IMR-90 (cell line): ENCODE data around the gene TPMT.

ENCODE experiments used
- CEBPB ChIP-seq: IDR thresholded peaks from 2 replicates; pipeline ENCODE4 v1.6.1; 2012; ENCODE audit warnings: low read depth, low read length, improper control_type of control experiment
- CHD1 ChIP-seq: IDR thresholded peaks from 2 replicates; pipeline ENCODE4 v1.6.1; 2012; ENCODE audit warnings: low read depth, low read length, improper control_type of control experiment
- MAFK ChIP-seq: IDR thresholded peaks from 2 replicates; pipeline ENCODE4 v1.6.1; 2012; ENCODE audit warnings: low read depth, low read length, improper control_type of control experiment
- MAZ ChIP-seq: IDR thresholded peaks from 2 replicates; pipeline ENCODE4 v1.6.1; 2012; ENCODE audit warnings: low read depth, mild to moderate bottlenecking, low read length, improper control_type of control experiment, moderate library complexity, borderline replicate concordance
- MXI1 ChIP-seq: IDR thresholded peaks from 2 replicates; pipeline ENCODE4 v1.6.1; 2012; ENCODE audit warnings: low read depth, mild to moderate bottlenecking, low read length, moderate library complexity, borderline replicate concordance
- NFE2L2 ChIP-seq: fragments of 150-350 bp; IDR thresholded peaks from 2 replicates; pipeline ENCODE4 v1.6.1; 2016; ENCODE audit warnings: low read depth, mild to moderate bottlenecking, low read length
- POLR2A ChIP-seq: IDR thresholded peaks from 2 replicates; pipeline ENCODE4 v1.6.1; 2012; ENCODE audit warnings: mild to moderate bottlenecking, low read depth, low read length
- RAD21 ChIP-seq: IDR thresholded peaks from 2 replicates; pipeline ENCODE4 v1.6.1; 2012; ENCODE audit warnings: low read length, improper control_type of control experiment
- RCOR1 ChIP-seq: IDR thresholded peaks from 2 replicates; pipeline ENCODE4 v1.6.1; 2012; ENCODE audit warnings: mild to moderate bottlenecking, low read length, improper control_type of control experiment; ENCODE audit not compliant: insufficient replicate concordance
- RFX5 ChIP-seq: IDR thresholded peaks from 2 replicates; pipeline ENCODE4 v1.8.0; 2012; ENCODE audit warnings: low read depth, mild to moderate bottlenecking, low read length, moderate library complexity
- TF ChIP-seq, protein P1 (sequence below): conservative IDR thresholded peaks from 2 replicates; pipeline ENCODE4 v1.5.1; 2012; ENCODE audit warnings: mild to moderate bottlenecking, low read depth, low read length, improper control_type of control experiment
- TF ChIP-seq, protein P2 (sequence below): fragments of 150-350 bp; IDR thresholded peaks from 2 replicates; pipeline ENCODE4 v1.6.1; 2017; ENCODE audit warnings: mild to moderate bottlenecking, antibody characterized with exemption, low read length, low read depth
- TF ChIP-seq, protein P3 (sequence below): fragments of 150-350 bp; IDR thresholded peaks from 2 replicates; pipeline ENCODE4 v1.6.1; 2016; ENCODE audit warnings: low read depth, mild to moderate bottlenecking, low read length, moderate library complexity, borderline replicate concordance

DNA sequence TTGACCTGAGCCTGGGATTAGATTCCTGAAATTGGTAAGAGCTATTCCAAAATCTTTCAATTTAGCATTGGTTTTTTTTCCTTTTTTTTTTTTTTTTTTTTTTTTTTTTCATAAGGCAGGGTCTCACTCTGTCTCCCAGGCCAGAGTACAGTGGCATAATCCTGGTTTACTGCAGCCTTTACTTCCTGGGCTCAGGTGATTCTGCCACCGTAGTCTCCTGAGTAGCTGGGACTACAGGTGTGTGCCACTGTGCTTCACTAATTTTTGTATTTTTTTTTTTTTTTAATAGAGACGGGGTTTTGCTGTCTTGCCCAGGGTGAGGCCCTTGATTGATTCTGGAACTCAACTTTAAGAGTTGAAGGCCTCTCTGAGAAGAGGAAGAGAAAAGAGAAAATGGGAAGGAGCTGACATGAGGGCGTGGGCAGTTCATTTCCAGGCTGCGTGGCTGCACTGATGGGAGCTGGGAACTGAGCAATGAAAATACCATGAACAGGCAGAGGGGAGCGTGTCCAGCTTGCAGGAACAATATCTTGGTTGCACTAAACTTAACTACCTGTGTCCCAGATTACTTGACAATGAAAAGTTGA is 25.0 kb upstream of the TPMT start:
- TF ChIP-seq, protein P1, sequence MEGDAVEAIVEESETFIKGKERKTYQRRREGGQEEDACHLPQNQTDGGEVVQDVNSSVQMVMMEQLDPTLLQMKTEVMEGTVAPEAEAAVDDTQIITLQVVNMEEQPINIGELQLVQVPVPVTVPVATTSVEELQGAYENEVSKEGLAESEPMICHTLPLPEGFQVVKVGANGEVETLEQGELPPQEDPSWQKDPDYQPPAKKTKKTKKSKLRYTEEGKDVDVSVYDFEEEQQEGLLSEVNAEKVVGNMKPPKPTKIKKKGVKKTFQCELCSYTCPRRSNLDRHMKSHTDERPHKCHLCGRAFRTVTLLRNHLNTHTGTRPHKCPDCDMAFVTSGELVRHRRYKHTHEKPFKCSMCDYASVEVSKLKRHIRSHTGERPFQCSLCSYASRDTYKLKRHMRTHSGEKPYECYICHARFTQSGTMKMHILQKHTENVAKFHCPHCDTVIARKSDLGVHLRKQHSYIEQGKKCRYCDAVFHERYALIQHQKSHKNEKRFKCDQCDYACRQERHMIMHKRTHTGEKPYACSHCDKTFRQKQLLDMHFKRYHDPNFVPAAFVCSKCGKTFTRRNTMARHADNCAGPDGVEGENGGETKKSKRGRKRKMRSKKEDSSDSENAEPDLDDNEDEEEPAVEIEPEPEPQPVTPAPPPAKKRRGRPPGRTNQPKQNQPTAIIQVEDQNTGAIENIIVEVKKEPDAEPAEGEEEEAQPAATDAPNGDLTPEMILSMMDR = no peak
- TF ChIP-seq RFX5 (no peak), POLR2A (no peak), MXI1 (no peak), NFE2L2 (no peak), MAFK (no peak), RCOR1 (no peak), MAZ (no peak), RAD21 (no peak), CHD1 (no peak), CEBPB (no peak)
- TF ChIP-seq, protein P2, sequence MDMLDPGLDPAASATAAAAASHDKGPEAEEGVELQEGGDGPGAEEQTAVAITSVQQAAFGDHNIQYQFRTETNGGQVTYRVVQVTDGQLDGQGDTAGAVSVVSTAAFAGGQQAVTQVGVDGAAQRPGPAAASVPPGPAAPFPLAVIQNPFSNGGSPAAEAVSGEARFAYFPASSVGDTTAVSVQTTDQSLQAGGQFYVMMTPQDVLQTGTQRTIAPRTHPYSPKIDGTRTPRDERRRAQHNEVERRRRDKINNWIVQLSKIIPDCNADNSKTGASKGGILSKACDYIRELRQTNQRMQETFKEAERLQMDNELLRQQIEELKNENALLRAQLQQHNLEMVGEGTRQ = no peak
- TF ChIP-seq, protein P3, sequence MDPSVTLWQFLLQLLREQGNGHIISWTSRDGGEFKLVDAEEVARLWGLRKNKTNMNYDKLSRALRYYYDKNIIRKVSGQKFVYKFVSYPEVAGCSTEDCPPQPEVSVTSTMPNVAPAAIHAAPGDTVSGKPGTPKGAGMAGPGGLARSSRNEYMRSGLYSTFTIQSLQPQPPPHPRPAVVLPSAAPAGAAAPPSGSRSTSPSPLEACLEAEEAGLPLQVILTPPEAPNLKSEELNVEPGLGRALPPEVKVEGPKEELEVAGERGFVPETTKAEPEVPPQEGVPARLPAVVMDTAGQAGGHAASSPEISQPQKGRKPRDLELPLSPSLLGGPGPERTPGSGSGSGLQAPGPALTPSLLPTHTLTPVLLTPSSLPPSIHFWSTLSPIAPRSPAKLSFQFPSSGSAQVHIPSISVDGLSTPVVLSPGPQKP = no peak
